Ishikawa (cell line): ENCODE data around the gene MDP1.

Experiments used
- CEBPB ChIP-seq: IDR thresholded peaks from 2 replicates; pipeline ENCODE4 v1.6.1; 2012
- TCF12 ChIP-seq: IDR thresholded peaks from 2 replicates; pipeline ENCODE4 v1.6.1; 2012; ENCODE audit warnings: low read depth
- TF ChIP-seq, protein P1 (sequence below): IDR thresholded peaks from 2 replicates; pipeline ENCODE4 v1.6.1; 2012; ENCODE audit warnings: low read depth, mild to moderate bottlenecking
- TF ChIP-seq, protein P2 (sequence below): IDR thresholded peaks from 2 replicates; pipeline ENCODE4 v1.6.1; 2012

DNA sequence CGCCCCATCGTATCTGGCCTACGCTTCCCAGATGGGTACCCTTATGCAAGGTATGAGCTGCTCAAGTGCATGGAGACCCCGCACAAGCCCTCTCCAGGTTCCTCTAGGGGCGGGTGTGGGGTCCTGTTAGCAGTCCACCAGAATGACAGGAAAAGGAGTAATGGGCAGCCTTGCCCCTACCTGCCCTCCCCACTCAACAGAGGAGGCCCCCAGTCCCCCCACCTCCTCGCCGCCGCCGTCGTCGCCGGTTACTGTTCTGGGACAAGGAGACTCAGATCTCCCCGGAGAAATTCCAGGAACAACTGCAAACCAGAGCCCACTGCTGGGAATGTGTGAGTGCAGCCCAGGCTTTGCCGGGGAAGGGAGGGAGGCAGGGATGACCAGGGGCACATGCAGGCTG, 38.0 kb downstream of the MDP1 start:
- TF ChIP-seq, protein P1, sequence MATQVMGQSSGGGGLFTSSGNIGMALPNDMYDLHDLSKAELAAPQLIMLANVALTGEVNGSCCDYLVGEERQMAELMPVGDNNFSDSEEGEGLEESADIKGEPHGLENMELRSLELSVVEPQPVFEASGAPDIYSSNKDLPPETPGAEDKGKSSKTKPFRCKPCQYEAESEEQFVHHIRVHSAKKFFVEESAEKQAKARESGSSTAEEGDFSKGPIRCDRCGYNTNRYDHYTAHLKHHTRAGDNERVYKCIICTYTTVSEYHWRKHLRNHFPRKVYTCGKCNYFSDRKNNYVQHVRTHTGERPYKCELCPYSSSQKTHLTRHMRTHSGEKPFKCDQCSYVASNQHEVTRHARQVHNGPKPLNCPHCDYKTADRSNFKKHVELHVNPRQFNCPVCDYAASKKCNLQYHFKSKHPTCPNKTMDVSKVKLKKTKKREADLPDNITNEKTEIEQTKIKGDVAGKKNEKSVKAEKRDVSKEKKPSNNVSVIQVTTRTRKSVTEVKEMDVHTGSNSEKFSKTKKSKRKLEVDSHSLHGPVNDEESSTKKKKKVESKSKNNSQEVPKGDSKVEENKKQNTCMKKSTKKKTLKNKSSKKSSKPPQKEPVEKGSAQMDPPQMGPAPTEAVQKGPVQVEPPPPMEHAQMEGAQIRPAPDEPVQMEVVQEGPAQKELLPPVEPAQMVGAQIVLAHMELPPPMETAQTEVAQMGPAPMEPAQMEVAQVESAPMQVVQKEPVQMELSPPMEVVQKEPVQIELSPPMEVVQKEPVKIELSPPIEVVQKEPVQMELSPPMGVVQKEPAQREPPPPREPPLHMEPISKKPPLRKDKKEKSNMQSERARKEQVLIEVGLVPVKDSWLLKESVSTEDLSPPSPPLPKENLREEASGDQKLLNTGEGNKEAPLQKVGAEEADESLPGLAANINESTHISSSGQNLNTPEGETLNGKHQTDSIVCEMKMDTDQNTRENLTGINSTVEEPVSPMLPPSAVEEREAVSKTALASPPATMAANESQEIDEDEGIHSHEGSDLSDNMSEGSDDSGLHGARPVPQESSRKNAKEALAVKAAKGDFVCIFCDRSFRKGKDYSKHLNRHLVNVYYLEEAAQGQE: no peak
- no peak for TF ChIP-seq CEBPB
- TF ChIP-seq TCF12: no peak
- TF ChIP-seq, protein P2, sequence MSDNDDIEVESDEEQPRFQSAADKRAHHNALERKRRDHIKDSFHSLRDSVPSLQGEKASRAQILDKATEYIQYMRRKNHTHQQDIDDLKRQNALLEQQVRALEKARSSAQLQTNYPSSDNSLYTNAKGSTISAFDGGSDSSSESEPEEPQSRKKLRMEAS: no peak
